SK-N-SH (cell line): ENCODE results near the gene ERC1. TPM values are rescaled to one million over a fixed set of nuclear protein-coding genes. Genes with fewer than 3 reads are reported as not detected.

ENCODE experiments used
- CTCF ChIA-PET: fragments of 300-600, 350-600 bp; formaldehyde crosslinking; extraction: SDS; loops from one replicate; lab custom pipeline; 2021; lab: Yijun Ruan, JAX
- POLR2A ChIA-PET: fragments of 350-600 bp; sonication (Branson Sonifier 250); formaldehyde crosslinking; extraction: SDS; loops from one replicate; lab custom pipeline; 2020; ENCODE audit warnings: antibody characterized with exemption, inconsistent platforms; lab: Yijun Ruan, JAX
- DNase-seq: peaks from one replicate; pipeline ENCODE4 v3.0.0; 2012
- H2AFZ ChIP-seq: fragments of 200-600 bp; sonication (generic); 2 replicates; pipeline ENCODE4 v1.8.1; 2016; ENCODE audit warnings: antibody characterized with exemption, mild to moderate bottlenecking, low read depth
- H3F3A ChIP-seq: fragments of 200-600 bp; sonication (generic); replicated peaks from 2 replicates; pipeline ENCODE3; 2016; ENCODE audit warnings: antibody characterized with exemption, mild to moderate bottlenecking; ENCODE audit not compliant: insufficient read depth
- H3K27ac ChIP-seq, 2 experiments: fragments of 200-500 bp in 1 of 2; fragments of 200-600 bp in 1 of 2; sonication (Bioruptor generic) in 1 of 2; sonication (generic), shearing (Covaris generic) in 1 of 2; 2 replicates each; pipeline versions ENCODE4 v1.5.1 to v1.6.1; 2014 to 2016; ENCODE audit warnings: low read depth in 2 of 2, inconsistent platforms in 1 of 2, low read length in 1 of 2, mild to moderate bottlenecking in 1 of 2, mixed read lengths in 1 of 2
- H3K27me3 ChIP-seq: fragments of 200-600 bp; sonication (generic), shearing (Covaris generic); 2 replicates; pipeline ENCODE4 v1.6.1; 2016; ENCODE audit warnings: mixed run types; ENCODE audit not compliant: insufficient read depth
- H3K36me3 ChIP-seq, 2 experiments: fragments of 200-500 bp in 1 of 2; fragments of 200-600 bp in 1 of 2; sonication (Bioruptor generic) in 1 of 2; sonication (generic) in 1 of 2; replicated peaks in 1 of 2; 2 replicates each; pipeline versions ENCODE3 to v1.5.1; 2014 to 2016; ENCODE audit warnings: low read length in 1 of 2, mild to moderate bottlenecking in 1 of 2; ENCODE audit not compliant: insufficient read depth in 2 of 2, control insufficient read depth in 1 of 2
- H3K4me1 ChIP-seq, 2 experiments: fragments of 200-500 bp in 1 of 2; fragments of 200-600 bp in 1 of 2; sonication (Bioruptor generic) in 1 of 2; sonication (generic), shearing (Covaris generic) in 1 of 2; 2 replicates each; pipeline versions ENCODE4 v1.5.1 to v1.6.1; 2014 to 2016; ENCODE audit warnings: low read depth in 1 of 2, low read length in 1 of 2, mixed run types in 1 of 2; ENCODE audit not compliant: insufficient read depth in 2 of 2, control insufficient read depth in 1 of 2
- H3K4me2 ChIP-seq: fragments of 200-600 bp; sonication (generic), shearing (Covaris generic); 2 replicates; pipeline ENCODE4 v1.6.1; 2017; ENCODE audit warnings: mixed run types
- H3K4me3 ChIP-seq, 2 experiments: fragments of 200-500 bp in 1 of 2; fragments of 200-600 bp in 1 of 2; sonication (Bioruptor generic) in 1 of 2; sonication (generic), shearing (Covaris generic) in 1 of 2; 2 replicates each; pipeline versions ENCODE4 v1.5.1 to v1.8.1; 2014 to 2016; ENCODE audit warnings: low read depth in 2 of 2, inconsistent platforms in 1 of 2, low read length in 1 of 2, mild to moderate bottlenecking in 1 of 2, mixed read lengths in 1 of 2, moderate library complexity in 1 of 2
- H3K79me2 ChIP-seq: fragments of 200-600 bp; sonication (generic); 2 replicates; pipeline ENCODE4 v1.8.1; 2017; ENCODE audit warnings: mild to moderate bottlenecking; ENCODE audit not compliant: insufficient read depth
- H3K9ac ChIP-seq: fragments of 200-600 bp; sonication (generic); 2 replicates; pipeline ENCODE4 v1.6.1; 2017; ENCODE audit warnings: mixed run types
- H3K9me2 ChIP-seq: fragments of 200-600 bp; sonication (generic); 2 replicates; pipeline ENCODE4 v1.6.1; 2017; ENCODE audit warnings: mixed run types
- H3K9me3 ChIP-seq: fragments of 200-600 bp; sonication (generic); 2 replicates; pipeline ENCODE4 v1.6.1; 2017; ENCODE audit warnings: mixed run types, mild to moderate bottlenecking, moderate library complexity
- H4K20me1 ChIP-seq: fragments of 200-600 bp; sonication (generic); 2 replicates; pipeline ENCODE4 v1.6.1; 2017; ENCODE audit warnings: mild to moderate bottlenecking, mixed run types; ENCODE audit not compliant: insufficient read depth
- CHD2 ChIP-seq: fragments of 150-350 bp; IDR thresholded peaks from 2 replicates; pipeline ENCODE4 v1.6.1; 2018; ENCODE audit warnings: low read length; ENCODE audit not compliant: partially characterized antibody
- EP300 ChIP-seq, 2 experiments: IDR thresholded peaks; 2 replicates each; pipeline versions ENCODE4 v1.4.0 to v1.6.1; 2012; ENCODE audit warnings: borderline replicate concordance in 1 of 2, low read depth in 1 of 2, low read length in 1 of 2
- EZH2phosphoT487 ChIP-seq: fragments of 200-600 bp; sonication (generic); IDR thresholded peaks from 2 replicates; pipeline ENCODE4 v1.6.1; 2017; ENCODE audit warnings: low read depth, mixed run types, mild to moderate bottlenecking, antibody characterized with exemption, moderate library complexity, borderline replicate concordance
- FOSL2 ChIP-seq: IDR thresholded peaks from 2 replicates; pipeline ENCODE4 v1.4.0; 2012; ENCODE audit warnings: low read depth, mild to moderate bottlenecking, moderate library complexity, borderline replicate concordance
- FOXJ3 ChIP-seq: sonication (generic); formaldehyde crosslinking; IDR thresholded peaks from 2 replicates; pipeline ENCODE4 v1.5.1; 2020; ENCODE audit warnings: mild to moderate bottlenecking, missing genetic modification reagents
- FOXM1 ChIP-seq: IDR thresholded peaks from 2 replicates; pipeline ENCODE4 v1.4.0; 2012; ENCODE audit warnings: low read depth, mild to moderate bottlenecking
- MXI1 ChIP-seq: IDR thresholded peaks from 2 replicates; pipeline ENCODE4 v1.6.1; 2012; ENCODE audit warnings: mild to moderate bottlenecking, low read depth, low read length, improper control_type of control experiment
- NRF1 ChIP-seq: IDR thresholded peaks from 2 replicates; pipeline ENCODE4 v1.6.1; 2012; ENCODE audit warnings: low read depth, mild to moderate bottlenecking, low read length
- RAD21 ChIP-seq: IDR thresholded peaks from 2 replicates; pipeline ENCODE4 v1.6.1; 2012; ENCODE audit warnings: mild to moderate bottlenecking, low read length
- RCOR1 ChIP-seq: fragments of 150-350 bp; IDR thresholded peaks from 2 replicates; pipeline ENCODE4 v1.6.1; 2017; ENCODE audit warnings: antibody characterized with exemption, low read length
- REST ChIP-seq: IDR thresholded peaks from 2 replicates; pipeline ENCODE4 v1.6.1; 2012; ENCODE audit warnings: mild to moderate bottlenecking, low read depth, low read length, moderate library complexity
- RFX5 ChIP-seq: IDR thresholded peaks from 2 replicates; pipeline ENCODE4 v1.6.1; 2012; ENCODE audit warnings: mild to moderate bottlenecking, improper control_type of control experiment, low read length
- SIN3A ChIP-seq: IDR thresholded peaks from 2 replicates; pipeline ENCODE4 v1.6.1; 2012; ENCODE audit warnings: low read depth, mild to moderate bottlenecking, low read length, moderate library complexity, borderline replicate concordance
- SMC3 ChIP-seq: IDR thresholded peaks from 2 replicates; pipeline ENCODE4 v1.6.1; 2012; ENCODE audit warnings: low read depth, low read length, improper control_type of control experiment
- YY1 ChIP-seq: IDR thresholded peaks from 2 replicates; pipeline ENCODE4 v1.4.0; 2012; ENCODE audit warnings: low read depth, mild to moderate bottlenecking
- WGBS: methylation state at CpG from one replicate; pipeline ENCODE4 v1.1.6; 2017; ENCODE audit warnings: low lambda C conversion rate; 5-methylcytosine and 5-hydroxymethylcytosine counted together
- polyA plus RNA-seq, 3 experiments: library from polyadenylated mRNA; depleted of rRNA; stranded (reverse); fragments of >200 nt; gene quantifications; 2 replicates each; pipeline ENCODE4 v1.2.3, GENCODE V29; 2012
- TF ChIP-seq, protein P1 (sequence below): fragments of 200-600 bp; sonication (generic); IDR thresholded peaks from 2 replicates; pipeline ENCODE4 v1.6.1; 2017; ENCODE audit warnings: antibody characterized with exemption, mild to moderate bottlenecking, moderate library complexity
- TF ChIP-seq, protein P2 (sequence below): IDR thresholded peaks from 2 replicates; pipeline ENCODE4 v1.4.0; 2012; ENCODE audit warnings: low read depth, borderline replicate concordance
- TF ChIP-seq, protein P3 (sequence below): IDR thresholded peaks from 2 replicates; pipeline ENCODE4 v1.4.0; 2012; ENCODE audit warnings: low read depth, borderline replicate concordance

Gene ERC1
- polyA plus RNA-seq, 1 of the 3 experiments (the other 2 are of a cell fraction) = 7.5 TPM

- Histone ChIP-seq H3K9me2 (no peaks in the 10 kb centered on the region), H3K36me3 (no peaks in the 10 kb centered on the region), H3K4me2 (peak overlapping the region; percentile 51; the same call in 1 of the 2 replicates), H3K9ac (no peak overlapping the region), H3K27me3 (no peaks in the 10 kb centered on the region), H3K79me2 (no peaks in the 10 kb centered on the region; the same call in 1 of the 2 replicates), H4K20me1 (no peaks in the 10 kb centered on the region), H3K4me3 (no peak overlapping the region), H2AFZ (no peak overlapping the region), H3K9me3 (no peaks in the 10 kb centered on the region), H3K27ac (peak overlapping the region; percentile 44 to 68; a peak in 3 of 4 replicates), H3F3A (peaks cover 16% of the 10 kb centered on the region), H3K4me1 (peaks cover 3 to 26% of the 10 kb centered on the region in 2 experiments)
- ChIA-PET POLR2A (no interaction called here), CTCF (no interaction called here)
- 80% methylated on average over 1 of the region's 1 CpG for WGBS
- TF ChIP-seq NRF1 = no peak
- TF ChIP-seq, protein P1, sequence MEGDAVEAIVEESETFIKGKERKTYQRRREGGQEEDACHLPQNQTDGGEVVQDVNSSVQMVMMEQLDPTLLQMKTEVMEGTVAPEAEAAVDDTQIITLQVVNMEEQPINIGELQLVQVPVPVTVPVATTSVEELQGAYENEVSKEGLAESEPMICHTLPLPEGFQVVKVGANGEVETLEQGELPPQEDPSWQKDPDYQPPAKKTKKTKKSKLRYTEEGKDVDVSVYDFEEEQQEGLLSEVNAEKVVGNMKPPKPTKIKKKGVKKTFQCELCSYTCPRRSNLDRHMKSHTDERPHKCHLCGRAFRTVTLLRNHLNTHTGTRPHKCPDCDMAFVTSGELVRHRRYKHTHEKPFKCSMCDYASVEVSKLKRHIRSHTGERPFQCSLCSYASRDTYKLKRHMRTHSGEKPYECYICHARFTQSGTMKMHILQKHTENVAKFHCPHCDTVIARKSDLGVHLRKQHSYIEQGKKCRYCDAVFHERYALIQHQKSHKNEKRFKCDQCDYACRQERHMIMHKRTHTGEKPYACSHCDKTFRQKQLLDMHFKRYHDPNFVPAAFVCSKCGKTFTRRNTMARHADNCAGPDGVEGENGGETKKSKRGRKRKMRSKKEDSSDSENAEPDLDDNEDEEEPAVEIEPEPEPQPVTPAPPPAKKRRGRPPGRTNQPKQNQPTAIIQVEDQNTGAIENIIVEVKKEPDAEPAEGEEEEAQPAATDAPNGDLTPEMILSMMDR = no peak
- no peak for TF ChIP-seq FOSL2
- no peak for TF ChIP-seq EP300 (IDR thresholded peaks at IDR 0.05; ENCODE audit: borderline replicate concordance in 1 of 2, low read depth in 1 of 2, low read length in 1 of 2)
- no peak for TF ChIP-seq RFX5
- no peak for DNase-seq
Observed at GRCh38 chr12:1350934-1351240, 359.9 kb downstream of the ERC1 start.

DNA sequence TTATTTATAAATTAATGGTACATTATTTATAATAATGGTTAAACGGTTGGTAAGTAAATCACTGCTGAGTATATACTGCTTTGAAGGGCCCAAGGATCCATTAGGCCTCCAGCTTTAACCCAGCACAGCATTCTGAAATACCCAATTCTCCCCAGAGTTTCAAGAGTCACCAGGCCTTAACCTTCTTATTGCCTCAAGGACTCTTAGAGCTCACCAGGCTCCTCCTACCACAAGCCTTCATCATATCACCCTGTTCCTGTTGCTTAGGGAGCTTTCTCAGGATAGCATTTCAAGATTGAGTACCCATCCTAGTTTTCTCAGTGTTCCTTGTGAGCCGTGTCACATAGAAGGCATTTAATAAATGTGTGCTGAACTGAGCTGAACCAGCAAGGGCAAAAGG lies 360.9 kb downstream of the ERC1 start:
- H3F3A ChIP-seq = peaks cover 23% of the 10 kb centered on the region
- H3K4me2 ChIP-seq = no peak overlapping the region
- no peak for TF ChIP-seq FOXM1
- TF ChIP-seq FOXJ3 = no peak
- TF ChIP-seq, protein P2, sequence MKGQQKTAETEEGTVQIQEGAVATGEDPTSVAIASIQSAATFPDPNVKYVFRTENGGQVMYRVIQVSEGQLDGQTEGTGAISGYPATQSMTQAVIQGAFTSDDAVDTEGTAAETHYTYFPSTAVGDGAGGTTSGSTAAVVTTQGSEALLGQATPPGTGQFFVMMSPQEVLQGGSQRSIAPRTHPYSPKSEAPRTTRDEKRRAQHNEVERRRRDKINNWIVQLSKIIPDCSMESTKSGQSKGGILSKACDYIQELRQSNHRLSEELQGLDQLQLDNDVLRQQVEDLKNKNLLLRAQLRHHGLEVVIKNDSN = no peak
- no peak for TF ChIP-seq SMC3
- no peak for TF ChIP-seq SIN3A
- no peak for TF ChIP-seq CHD2
- TF ChIP-seq MXI1 = no peak
- no peak for TF ChIP-seq RAD21
- TF ChIP-seq, protein P3, sequence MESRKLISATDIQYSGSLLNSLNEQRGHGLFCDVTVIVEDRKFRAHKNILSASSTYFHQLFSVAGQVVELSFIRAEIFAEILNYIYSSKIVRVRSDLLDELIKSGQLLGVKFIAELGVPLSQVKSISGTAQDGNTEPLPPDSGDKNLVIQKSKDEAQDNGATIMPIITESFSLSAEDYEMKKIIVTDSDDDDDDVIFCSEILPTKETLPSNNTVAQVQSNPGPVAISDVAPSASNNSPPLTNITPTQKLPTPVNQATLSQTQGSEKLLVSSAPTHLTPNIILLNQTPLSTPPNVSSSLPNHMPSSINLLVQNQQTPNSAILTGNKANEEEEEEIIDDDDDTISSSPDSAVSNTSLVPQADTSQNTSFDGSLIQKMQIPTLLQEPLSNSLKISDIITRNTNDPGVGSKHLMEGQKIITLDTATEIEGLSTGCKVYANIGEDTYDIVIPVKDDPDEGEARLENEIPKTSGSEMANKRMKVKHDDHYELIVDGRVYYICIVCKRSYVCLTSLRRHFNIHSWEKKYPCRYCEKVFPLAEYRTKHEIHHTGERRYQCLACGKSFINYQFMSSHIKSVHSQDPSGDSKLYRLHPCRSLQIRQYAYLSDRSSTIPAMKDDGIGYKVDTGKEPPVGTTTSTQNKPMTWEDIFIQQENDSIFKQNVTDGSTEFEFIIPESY = no peak
- TF ChIP-seq EZH2phosphoT487 = no peak
- TF ChIP-seq REST = no peak
- no peak for TF ChIP-seq YY1
- no peak for TF ChIP-seq RCOR1
- H3K79me2 ChIP-seq = no peaks in the 10 kb centered on the region; the same call in 1 of the 2 replicates
- no peak overlapping the region for H3K4me3 ChIP-seq
- no peak for DNase-seq
- ChIA-PET POLR2A (no interaction called here), CTCF (no interaction called here)
- no peak overlapping the region for H2AFZ ChIP-seq
- H3K9me2 ChIP-seq = no peaks in the 10 kb centered on the region
- no peaks in the 10 kb centered on the region for H3K36me3 ChIP-seq
- no peaks in the 10 kb centered on the region for H3K27me3 ChIP-seq
- no peak overlapping the region for H3K9ac ChIP-seq
- WGBS = 90% methylated on average over 2 of the region's 2 CpGs
- H3K4me1 ChIP-seq = peaks cover 3 to 26% of the 10 kb centered on the region in 2 experiments
- H3K9me3 ChIP-seq = no peaks in the 10 kb centered on the region
- H4K20me1 ChIP-seq = no peaks in the 10 kb centered on the region
- 0 out of 4 replicates have a peak overlapping the region, but pooled peaks of 1 of the 2 experiments have one; percentile 3 for H3K27ac ChIP-seq
